Measurements from ENCODE around the gene RCBTB1.
A peak's percentile ranks its signal among the peaks of the same experiment; 100 is the strongest.

Gene RCBTB1

DNA sequence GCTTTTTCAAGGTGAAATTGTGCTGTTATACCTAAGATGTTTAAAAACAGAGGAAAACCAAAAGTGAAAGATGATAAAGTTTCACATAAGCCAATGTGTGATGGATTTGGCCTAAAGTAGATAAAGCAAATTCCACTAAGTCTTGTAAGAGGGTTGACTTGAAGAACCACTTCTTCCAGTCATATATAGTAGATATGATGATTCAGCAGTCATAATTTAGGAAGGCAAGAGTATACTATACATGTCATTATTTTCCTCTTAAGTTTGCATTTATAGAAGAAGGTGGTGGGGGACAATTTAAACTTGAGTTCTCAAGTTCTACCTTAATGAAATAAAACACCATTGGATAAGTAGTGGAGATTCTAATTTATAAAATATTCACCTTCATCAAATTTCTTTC is 52.3 kb downstream of the RCBTB1 start:
- peaks cover 17% of the 10 kb centered on the region for H3F3A ChIP-seq (ENCODE audit: control insufficient read depth, insufficient read depth)
- no peaks in the 10 kb centered on the region for H3K9me3 ChIP-seq (ENCODE audit: control insufficient read depth, insufficient read depth, low read length)
- H3K36me3 ChIP-seq (ENCODE audit: control insufficient read depth, low read length), result peaks cover 60% of the 10 kb centered on the region
- H4K20me1 ChIP-seq (ENCODE audit: control insufficient read depth, insufficient read depth, low read depth, low read length), result no peaks in the 10 kb centered on the region
- peaks cover 3% of the 10 kb centered on the region; the same call in 1 of the 2 replicates for H3K79me2 ChIP-seq (ENCODE audit: control insufficient read depth, low read length)
- peak overlapping the region; percentile 49 for H3K27ac ChIP-seq (ENCODE audit: low read depth, low read length)
- H3K9me2 ChIP-seq (replicated peaks; ENCODE audit: control insufficient read depth, low read length), result no peaks in the 10 kb centered on the region
- H3K4me3 ChIP-seq (ENCODE audit: low read length), result peak overlapping the region; percentile 44
- H3K4me1 ChIP-seq (ENCODE audit: control insufficient read depth, low read length), result peaks cover 70% of the 10 kb centered on the region
- no peaks in the 10 kb centered on the region for H3K27me3 ChIP-seq (ENCODE audit: control insufficient read depth, low read length)
- peak overlapping the region; percentile 61 for H3K4me2 ChIP-seq (ENCODE audit: low read length)
- TF ChIP-seq, protein P1, sequence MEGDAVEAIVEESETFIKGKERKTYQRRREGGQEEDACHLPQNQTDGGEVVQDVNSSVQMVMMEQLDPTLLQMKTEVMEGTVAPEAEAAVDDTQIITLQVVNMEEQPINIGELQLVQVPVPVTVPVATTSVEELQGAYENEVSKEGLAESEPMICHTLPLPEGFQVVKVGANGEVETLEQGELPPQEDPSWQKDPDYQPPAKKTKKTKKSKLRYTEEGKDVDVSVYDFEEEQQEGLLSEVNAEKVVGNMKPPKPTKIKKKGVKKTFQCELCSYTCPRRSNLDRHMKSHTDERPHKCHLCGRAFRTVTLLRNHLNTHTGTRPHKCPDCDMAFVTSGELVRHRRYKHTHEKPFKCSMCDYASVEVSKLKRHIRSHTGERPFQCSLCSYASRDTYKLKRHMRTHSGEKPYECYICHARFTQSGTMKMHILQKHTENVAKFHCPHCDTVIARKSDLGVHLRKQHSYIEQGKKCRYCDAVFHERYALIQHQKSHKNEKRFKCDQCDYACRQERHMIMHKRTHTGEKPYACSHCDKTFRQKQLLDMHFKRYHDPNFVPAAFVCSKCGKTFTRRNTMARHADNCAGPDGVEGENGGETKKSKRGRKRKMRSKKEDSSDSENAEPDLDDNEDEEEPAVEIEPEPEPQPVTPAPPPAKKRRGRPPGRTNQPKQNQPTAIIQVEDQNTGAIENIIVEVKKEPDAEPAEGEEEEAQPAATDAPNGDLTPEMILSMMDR (IDR thresholded peaks at IDR 0.05; ENCODE audit: low read depth, low read length, poor library complexity, severe bottlenecking), result no peak
- TF ChIP-seq EZH2phosphoT487 (IDR thresholded peaks at IDR 0.05; ENCODE audit: borderline replicate concordance, low read length), result no peak

DNA sequence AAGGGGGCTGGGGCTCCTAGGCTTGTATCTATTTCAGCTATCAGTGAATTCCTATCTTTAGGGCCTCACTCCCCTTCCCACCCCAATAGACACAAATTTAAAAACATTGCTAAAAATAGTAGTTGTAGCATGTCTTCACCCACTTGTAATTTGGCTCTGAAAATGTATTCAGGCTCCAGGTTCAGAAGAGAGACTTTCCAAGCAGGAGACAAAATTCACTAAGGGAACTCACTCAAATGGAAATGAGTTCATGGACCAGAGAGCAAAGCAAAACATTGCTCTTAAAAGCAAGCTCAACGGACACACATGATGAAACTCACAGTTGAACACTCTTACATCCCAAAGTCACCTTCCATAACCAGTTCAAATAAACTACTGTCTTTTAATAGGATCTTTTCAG is 52.8 kb downstream of the RCBTB1 start:
- peaks cover 60% of the 10 kb centered on the region for H3K36me3 ChIP-seq (ENCODE audit: control insufficient read depth, low read length)
- peak overlapping the region; percentile 49 for H3K27ac ChIP-seq (ENCODE audit: low read depth, low read length)
- no peaks in the 10 kb centered on the region for H3K9me2 ChIP-seq (replicated peaks; ENCODE audit: control insufficient read depth, low read length)
- H3K4me1 ChIP-seq (ENCODE audit: control insufficient read depth, low read length), result peaks cover 75% of the 10 kb centered on the region
- H3K9me3 ChIP-seq (ENCODE audit: control insufficient read depth, insufficient read depth, low read length), result no peaks in the 10 kb centered on the region
- TF ChIP-seq EZH2phosphoT487 (IDR thresholded peaks at IDR 0.05; ENCODE audit: borderline replicate concordance, low read length), result no peak
- TF ChIP-seq, protein P1 (IDR thresholded peaks at IDR 0.05; ENCODE audit: low read depth, low read length, poor library complexity, severe bottlenecking), result no peak
- peaks cover 3% of the 10 kb centered on the region; the same call in 1 of the 2 replicates for H3K79me2 ChIP-seq (ENCODE audit: control insufficient read depth, low read length)
- H3K4me3 ChIP-seq (ENCODE audit: low read length), result peak overlapping the region; percentile 44
- peak overlapping the region; percentile 61 for H3K4me2 ChIP-seq (ENCODE audit: low read length)
- H4K20me1 ChIP-seq (ENCODE audit: control insufficient read depth, insufficient read depth, low read depth, low read length), result no peaks in the 10 kb centered on the region
- H3K27me3 ChIP-seq (ENCODE audit: control insufficient read depth, low read length), result no peaks in the 10 kb centered on the region
- peaks cover 15% of the 10 kb centered on the region for H3F3A ChIP-seq (ENCODE audit: control insufficient read depth, insufficient read depth)

DNA sequence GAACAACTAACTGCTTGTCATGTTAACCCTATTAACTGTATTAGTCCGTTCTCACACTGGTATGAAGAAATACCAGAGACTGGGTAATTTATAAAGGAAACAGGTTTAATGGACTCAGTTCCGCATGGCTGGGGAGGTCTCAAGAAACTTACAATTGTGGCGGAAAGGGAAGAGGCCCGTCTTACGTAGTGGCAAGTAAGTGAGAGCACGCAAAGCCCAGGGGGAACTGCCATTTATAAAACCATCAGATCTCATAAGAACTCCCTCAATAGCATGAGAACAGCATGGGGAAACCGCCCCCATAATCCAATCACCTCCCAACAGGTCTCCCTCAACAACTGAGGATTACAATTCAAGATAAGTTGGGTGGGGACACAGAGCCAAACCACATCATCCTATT is 54.9 kb downstream of the RCBTB1 start:
- H3K36me3 ChIP-seq (ENCODE audit: control insufficient read depth, low read length), result peaks cover 71% of the 10 kb centered on the region
- no peaks in the 10 kb centered on the region for H3K27me3 ChIP-seq (ENCODE audit: control insufficient read depth, low read length)
- no peaks in the 10 kb centered on the region for H4K20me1 ChIP-seq (ENCODE audit: control insufficient read depth, insufficient read depth, low read depth, low read length)
- TF ChIP-seq, protein P1 (IDR thresholded peaks at IDR 0.05; ENCODE audit: low read depth, low read length, poor library complexity, severe bottlenecking), result no peak
- TF ChIP-seq EZH2phosphoT487 (IDR thresholded peaks at IDR 0.05; ENCODE audit: borderline replicate concordance, low read length), result no peak
- H3K4me1 ChIP-seq (ENCODE audit: control insufficient read depth, low read length), result peaks cover 65% of the 10 kb centered on the region
- no peaks in the 10 kb centered on the region for H3K9me2 ChIP-seq (replicated peaks; ENCODE audit: control insufficient read depth, low read length)
- no peaks in the 10 kb centered on the region for H3K9me3 ChIP-seq (ENCODE audit: control insufficient read depth, insufficient read depth, low read length)
- H3K4me2 ChIP-seq (ENCODE audit: low read length), result peak overlapping the region; percentile 46
- peak overlapping the region; percentile 67 for H3K27ac ChIP-seq (ENCODE audit: low read depth, low read length)
- peaks cover 3% of the 10 kb centered on the region; the same call in 1 of the 2 replicates for H3K79me2 ChIP-seq (ENCODE audit: control insufficient read depth, low read length)
- H3K4me3 ChIP-seq (ENCODE audit: low read length), result peak overlapping the region; percentile 43
- H3F3A ChIP-seq (ENCODE audit: control insufficient read depth, insufficient read depth), result peaks cover 17% of the 10 kb centered on the region
